HepG2 (cell line): ENCODE data around the gene CEL. TPM values are rescaled to one million over a fixed set of nuclear protein-coding genes. Genes with fewer than 3 reads are reported as not detected.

Source experiments
- E2F5 ChIP-seq: sonication (generic); formaldehyde crosslinking; conservative IDR thresholded peaks from 2 replicates; pipeline ENCODE4 v1.4.0; 2020; ENCODE audit warnings: missing genetic modification reagents
- ETV6 ChIP-seq: sonication (generic); formaldehyde crosslinking; conservative IDR thresholded peaks from 2 replicates; pipeline ENCODE4 v1.4.0; 2020; ENCODE audit warnings: missing genetic modification reagents
- EZH2 ChIP-seq: conservative IDR thresholded peaks from 2 replicates; pipeline ENCODE4 v1.6.1; 2012; ENCODE audit warnings: mild to moderate bottlenecking, low read depth, low read length, moderate library complexity
- HOMEZ ChIP-seq: IDR thresholded peaks from 2 replicates; pipeline ENCODE4 v1.6.1; 2016; ENCODE audit warnings: low read depth
- HOXD1 ChIP-seq: sonication (generic); formaldehyde crosslinking; IDR thresholded peaks from 2 replicates; pipeline ENCODE4 v1.5.0; 2020; ENCODE audit warnings: missing genetic modification reagents
- KDM4B ChIP-seq: sonication (generic); formaldehyde crosslinking; IDR thresholded peaks from 2 replicates; pipeline ENCODE4 v1.4.0; 2020; ENCODE audit warnings: missing genetic modification reagents
- SMAD1 ChIP-seq: sonication (generic); formaldehyde crosslinking; IDR thresholded peaks from 2 replicates; pipeline ENCODE4 v1.4.0; 2020; ENCODE audit warnings: missing genetic modification reagents, low read depth, mild to moderate bottlenecking, borderline replicate concordance
- TIGD3 ChIP-seq: sonication (generic); formaldehyde crosslinking; IDR thresholded peaks from 2 replicates; pipeline ENCODE4 v1.5.1; 2020; ENCODE audit warnings: mild to moderate bottlenecking, missing genetic modification reagents, borderline replicate concordance
- YEATS4 ChIP-seq: sonication (generic); formaldehyde crosslinking; IDR thresholded peaks from 2 replicates; pipeline ENCODE4 v1.4.0; 2020; ENCODE audit warnings: missing genetic modification reagents, borderline replicate concordance
- ZBTB8A ChIP-seq: sonication (generic); formaldehyde crosslinking; IDR thresholded peaks from 2 replicates; pipeline ENCODE4 v1.4.0; 2020; ENCODE audit warnings: mild to moderate bottlenecking, low read depth, missing genetic modification reagents, borderline replicate concordance
- ZEB1 ChIP-seq: IDR thresholded peaks from 2 replicates; pipeline ENCODE4 v1.6.1; 2012; ENCODE audit warnings: mild to moderate bottlenecking, low read depth, inconsistent platforms; ENCODE audit not compliant: insufficient replicate concordance
- ZIK1 ChIP-seq: sonication (generic); formaldehyde crosslinking; IDR thresholded peaks from 2 replicates; pipeline ENCODE4 v1.5.0; 2020; ENCODE audit warnings: mild to moderate bottlenecking, low read depth, missing genetic modification reagents, borderline replicate concordance
- ZMAT3 ChIP-seq: sonication (generic); formaldehyde crosslinking; conservative IDR thresholded peaks from 2 replicates; pipeline ENCODE4 v1.7.0; 2021; ENCODE audit warnings: missing genetic modification reagents
- ZNF251 ChIP-seq: sonication (generic); formaldehyde crosslinking; IDR thresholded peaks from 2 replicates; pipeline ENCODE4 v1.9.0; 2021; ENCODE audit warnings: mild to moderate bottlenecking, missing genetic modification reagents
- ZNF276 ChIP-seq: sonication (generic); formaldehyde crosslinking; IDR thresholded peaks from 2 replicates; pipeline ENCODE4 v1.4.0; 2020; ENCODE audit warnings: mild to moderate bottlenecking, low read depth, missing genetic modification reagents
- ZNF446 ChIP-seq: sonication (generic); formaldehyde crosslinking; IDR thresholded peaks from 2 replicates; pipeline ENCODE4 v1.5.0; 2020; ENCODE audit warnings: mild to moderate bottlenecking, missing genetic modification reagents
- ZNF549 ChIP-seq: sonication (generic); formaldehyde crosslinking; IDR thresholded peaks from 2 replicates; pipeline ENCODE4 v1.5.0; 2020; ENCODE audit warnings: missing genetic modification reagents
- ZNF724P ChIP-seq: sonication (generic); formaldehyde crosslinking; IDR thresholded peaks from 2 replicates; pipeline ENCODE4 v1.8.0; 2022; ENCODE audit warnings: missing genetic modification reagents, borderline replicate concordance
- ZNF737 ChIP-seq: sonication (generic); formaldehyde crosslinking; IDR thresholded peaks from 2 replicates; pipeline ENCODE4 v1.5.0; 2020; ENCODE audit warnings: missing genetic modification reagents, mild to moderate bottlenecking, borderline replicate concordance
- polyA plus RNA-seq, 8 experiments: library from polyadenylated mRNA; depleted of rRNA in 3 of 8; stranded (reverse) in 7 of 8; unstranded in 1 of 8; fragments of >200 nt; fragmentation: Illumina TruSeq in 4 of 8; extraction: Trizol in 4 of 8; gene quantifications; 2 replicates each; pipeline versions ENCODE4 v1.2.1 to v1.2.3, GENCODE V29; 2011 to 2016; ENCODE audit warnings: low read depth in 4 of 8, missing spikeins in 1 of 8, mixed read lengths in 1 of 8; ENCODE audit not compliant: insufficient read depth in 1 of 8
- total RNA-seq, 5 experiments: library from RNA; depleted of rRNA; stranded (reverse); fragments of >200 nt; fragmentation: Illumina TruSeq; extraction: Trizol; gene quantifications; 2 replicates each; pipeline ENCODE4 v1.2.3, GENCODE V29; 2016; ENCODE audit warnings: low read depth in 1 of 5
- TF ChIP-seq, protein P1 (sequence below): sonication (generic); formaldehyde crosslinking; IDR thresholded peaks from 2 replicates; pipeline ENCODE4 v1.5.1; 2020; ENCODE audit warnings: missing genetic modification reagents, mild to moderate bottlenecking, borderline replicate concordance
- TF ChIP-seq, protein P2 (sequence below): IDR thresholded peaks from 2 replicates; pipeline ENCODE4 v1.6.1; 2016; ENCODE audit warnings: control low read depth

The CEL gene
- total and polyA plus RNA-seq, 2 of the 13 experiments (the other 11 are each of a cell fraction or from before 2014, with no cell fraction given): 0.63 to 1.5 TPM

- TF ChIP-seq ZNF276 (CRISPR knock-in tag) (no peak), ZNF724P (CRISPR knock-in tag) (no peak; the same call in 1 of the 2 replicates), TIGD3 (CRISPR knock-in tag) (peak; percentile 86; the same call in 1 of the 2 replicates), ZIK1 (CRISPR knock-in tag) (peak; percentile 60; the same call in 1 of the 2 replicates), HOXD1 (CRISPR knock-in tag) (no peak), ZBTB8A (CRISPR knock-in tag) (no peak), SMAD1 (no peak), E2F5 (CRISPR knock-in tag) (peak; percentile 88; the same call in 1 of the 2 replicates), ZNF251 (CRISPR knock-in tag) (no peak), ZMAT3 (peak; percentile 61), ZNF549 (CRISPR knock-in tag) (no peak), HOMEZ (CRISPR knock-in tag) (no peak), ZNF446 (no peak), KDM4B (CRISPR knock-in tag) (0 out of 2 replicates have a peak, but pooled peaks have one; percentile 58), ZEB1 (no peak), ETV6 (CRISPR knock-in tag) (peak; percentile 89), YEATS4 (CRISPR knock-in tag) (peak; percentile 41; the same call in 1 of the 2 replicates), EZH2 (no peak), ZNF737 (CRISPR knock-in tag) (no peak)
- TF ChIP-seq, protein P1, sequence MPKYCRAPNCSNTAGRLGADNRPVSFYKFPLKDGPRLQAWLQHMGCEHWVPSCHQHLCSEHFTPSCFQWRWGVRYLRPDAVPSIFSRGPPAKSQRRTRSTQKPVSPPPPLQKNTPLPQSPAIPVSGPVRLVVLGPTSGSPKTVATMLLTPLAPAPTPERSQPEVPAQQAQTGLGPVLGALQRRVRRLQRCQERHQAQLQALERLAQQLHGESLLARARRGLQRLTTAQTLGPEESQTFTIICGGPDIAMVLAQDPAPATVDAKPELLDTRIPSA (CRISPR knock-in tag): no peak
- TF ChIP-seq, protein P2, sequence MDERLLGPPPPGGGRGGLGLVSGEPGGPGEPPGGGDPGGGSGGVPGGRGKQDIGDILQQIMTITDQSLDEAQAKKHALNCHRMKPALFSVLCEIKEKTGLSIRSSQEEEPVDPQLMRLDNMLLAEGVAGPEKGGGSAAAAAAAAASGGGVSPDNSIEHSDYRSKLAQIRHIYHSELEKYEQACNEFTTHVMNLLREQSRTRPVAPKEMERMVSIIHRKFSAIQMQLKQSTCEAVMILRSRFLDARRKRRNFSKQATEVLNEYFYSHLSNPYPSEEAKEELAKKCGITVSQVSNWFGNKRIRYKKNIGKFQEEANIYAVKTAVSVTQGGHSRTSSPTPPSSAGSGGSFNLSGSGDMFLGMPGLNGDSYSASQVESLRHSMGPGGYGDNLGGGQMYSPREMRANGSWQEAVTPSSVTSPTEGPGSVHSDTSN (CRISPR knock-in tag): no peak
Observed at GRCh38 chr9:133030317-133031129, 31.3 kb upstream of the CEL start, which contains the start of gene GTF3C5 (continued).
